Measurements from ENCODE around the gene GLIPR1.
A peak's percentile ranks its signal among the peaks of the same experiment; 100 is the strongest.

The GLIPR1 gene

GRCh38 chr12:75525263-75525662 is 44.7 kb downstream of the GLIPR1 start:
- TF ChIP-seq MAX (IDR thresholded peaks at IDR 0.05; ENCODE audit: low read depth, low read length), result no peak
- TF ChIP-seq POLR2A (IDR thresholded peaks at IDR 0.05; ENCODE audit: extremely low read depth, insufficient read length), result no peak
- TF ChIP-seq MYC (IDR thresholded peaks at IDR 0.05; ENCODE audit: low read depth, low read length), result no peak
- no peak for TF ChIP-seq CTCF (IDR thresholded peaks at IDR 0.05; ENCODE audit: low read depth, low read length)
- DNase-seq (ENCODE audit: low read depth), result no peak
- no peak overlapping the region for H3K4me3 ChIP-seq (ENCODE audit: low read depth, low read length)

- no peak overlapping the region for H3K4me3 ChIP-seq (ENCODE audit: low read depth, low read length)
- peak; percentile 73 for DNase-seq (ENCODE audit: low read depth)
- TF ChIP-seq MYC (IDR thresholded peaks at IDR 0.05; ENCODE audit: low read depth, low read length) (no peak), CTCF (IDR thresholded peaks at IDR 0.05; ENCODE audit: low read depth, low read length) (peak; percentile 50)
Observed at GRCh38 chr12:75526655-75527511, 46.3 kb downstream of the GLIPR1 start.

GRCh38 chr12:75528272-75528671 is 47.7 kb downstream of the GLIPR1 start:
- H3K4me3 ChIP-seq (ENCODE audit: low read depth, low read length), result no peak overlapping the region
- DNase-seq (ENCODE audit: low read depth), result no peak
- no peak for TF ChIP-seq CTCF (IDR thresholded peaks at IDR 0.05; ENCODE audit: low read depth, low read length)
- no peak for TF ChIP-seq MYC (IDR thresholded peaks at IDR 0.05; ENCODE audit: low read depth, low read length)
- TF ChIP-seq MAX (IDR thresholded peaks at IDR 0.05; ENCODE audit: low read depth, low read length), result no peak
- no peak for TF ChIP-seq POLR2A (IDR thresholded peaks at IDR 0.05; ENCODE audit: extremely low read depth, insufficient read length)

GRCh38 chr12:75528692-75529091 is 48.1 kb downstream of the GLIPR1 start:
- TF ChIP-seq CTCF (IDR thresholded peaks at IDR 0.05; ENCODE audit: low read depth, low read length) (no peak), MYC (IDR thresholded peaks at IDR 0.05; ENCODE audit: low read depth, low read length) (no peak), MAX (IDR thresholded peaks at IDR 0.05; ENCODE audit: low read depth, low read length) (no peak), POLR2A (IDR thresholded peaks at IDR 0.05; ENCODE audit: extremely low read depth, insufficient read length) (no peak)
- H3K4me3 ChIP-seq (ENCODE audit: low read depth, low read length), result no peak overlapping the region
- DNase-seq (ENCODE audit: low read depth), result no peak

GRCh38 chr12:75529316-75529715 is 48.8 kb downstream of the GLIPR1 start:
- H3K4me3 ChIP-seq (ENCODE audit: low read depth, low read length), result no peak overlapping the region
- no peak for TF ChIP-seq CTCF (IDR thresholded peaks at IDR 0.05; ENCODE audit: low read depth, low read length)
- TF ChIP-seq MYC (IDR thresholded peaks at IDR 0.05; ENCODE audit: low read depth, low read length), result no peak
- TF ChIP-seq MAX (IDR thresholded peaks at IDR 0.05; ENCODE audit: low read depth, low read length), result no peak
- no peak for TF ChIP-seq POLR2A (IDR thresholded peaks at IDR 0.05; ENCODE audit: extremely low read depth, insufficient read length)
- no peak for DNase-seq (ENCODE audit: low read depth)
